HG03095 (cell line): ENCODE data around the gene ATE1.
"Not testable (repeated sequence)": the region's sequence is repeated elsewhere in the genome, so short reads cannot be mapped to it uniquely, and the experiment has no call there.

Experiments
- ATAC-seq: cut with Tn5 transposase; IDR thresholded peaks from one replicate; pipeline ENCODE4 v1.9.1; 2021; ENCODE audit warnings: moderate library complexity; ENCODE audit not compliant: unreplicated experiment

The ATE1 gene

DNA sequence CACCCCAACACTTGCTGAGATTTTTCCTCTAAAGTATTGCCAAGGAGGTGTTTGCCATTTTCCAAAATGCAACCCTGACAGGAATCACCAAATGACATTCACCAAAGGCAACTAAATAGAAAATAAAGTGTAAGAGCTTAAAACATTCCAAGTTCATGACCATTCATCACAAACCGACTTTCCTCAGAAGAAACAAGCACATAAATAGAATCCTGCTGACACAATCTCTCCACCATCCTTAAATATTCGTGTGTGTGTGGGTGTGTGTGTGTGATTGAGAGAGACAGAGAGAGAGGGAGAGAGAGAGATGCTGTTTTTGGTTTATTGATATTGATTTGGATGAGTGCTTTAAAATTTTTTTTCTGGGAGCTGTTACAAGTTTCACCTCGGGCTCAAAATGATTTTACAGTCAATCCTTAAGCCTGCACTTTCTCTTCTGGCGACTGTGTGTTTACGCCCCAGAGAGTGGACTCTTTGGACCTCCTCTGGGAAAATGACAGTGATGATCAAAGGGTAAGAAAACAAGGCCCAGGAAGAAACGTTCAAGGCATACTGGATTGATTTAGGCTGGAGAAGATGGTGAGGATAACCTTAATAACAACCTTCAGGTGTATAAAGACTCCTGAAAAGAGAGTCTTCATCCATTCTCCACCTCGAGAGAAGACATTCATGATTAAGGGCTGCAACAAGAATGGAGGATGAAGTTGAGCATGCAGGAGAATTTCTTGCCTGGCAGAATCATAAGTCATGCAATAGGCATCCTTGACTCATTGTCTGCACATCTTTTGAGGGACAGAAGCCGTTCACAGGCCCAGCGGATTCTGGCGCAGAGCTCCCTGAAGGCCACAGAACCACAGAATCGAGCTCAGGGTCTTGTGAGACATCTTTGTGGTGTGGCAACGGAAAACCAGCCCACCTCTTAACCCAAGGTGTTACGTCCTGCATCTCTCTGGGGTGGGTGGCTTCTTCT is 225.2 kb downstream of the ATE1 start:
- no peak for ATAC-seq

DNA sequence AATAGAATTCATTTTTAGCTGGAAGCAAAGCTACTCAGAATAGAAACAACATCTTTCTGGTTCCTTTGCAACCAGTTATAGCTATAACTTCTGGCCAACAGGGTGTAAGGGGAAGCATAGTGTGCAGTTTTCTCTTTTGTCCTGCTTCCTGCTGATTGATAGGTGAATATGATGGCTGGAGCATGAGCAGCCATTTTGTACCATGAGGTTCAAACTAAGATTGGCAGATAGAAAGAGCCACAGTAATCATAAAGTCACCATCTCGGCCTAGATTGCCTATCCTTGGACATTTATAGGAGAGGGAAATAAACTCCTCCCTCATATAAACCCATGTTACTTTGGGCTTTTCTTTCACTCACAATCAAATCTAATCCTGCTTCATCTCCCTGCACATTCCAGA is 227.4 kb downstream of the ATE1 start:
- no peak for ATAC-seq

DNA sequence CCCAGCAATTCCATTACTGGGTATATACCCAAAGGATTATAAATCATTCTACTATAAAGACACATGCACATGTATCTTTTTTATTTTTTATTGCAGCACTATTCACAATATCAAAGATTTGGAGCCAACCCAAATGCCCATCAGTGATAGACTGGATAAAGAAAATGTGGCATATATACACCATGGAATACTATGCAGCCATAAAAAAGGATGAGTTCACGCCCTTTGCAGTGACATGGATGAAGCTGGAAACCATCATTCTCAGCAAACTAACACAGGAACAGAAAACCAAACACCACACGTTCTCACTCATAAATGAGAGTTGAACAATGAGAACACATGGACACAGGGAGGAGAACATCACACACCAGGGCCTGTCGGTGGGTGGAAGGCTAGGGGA is 228.1 kb downstream of the ATE1 start:
- ATAC-seq: not testable (repeated sequence)

DNA sequence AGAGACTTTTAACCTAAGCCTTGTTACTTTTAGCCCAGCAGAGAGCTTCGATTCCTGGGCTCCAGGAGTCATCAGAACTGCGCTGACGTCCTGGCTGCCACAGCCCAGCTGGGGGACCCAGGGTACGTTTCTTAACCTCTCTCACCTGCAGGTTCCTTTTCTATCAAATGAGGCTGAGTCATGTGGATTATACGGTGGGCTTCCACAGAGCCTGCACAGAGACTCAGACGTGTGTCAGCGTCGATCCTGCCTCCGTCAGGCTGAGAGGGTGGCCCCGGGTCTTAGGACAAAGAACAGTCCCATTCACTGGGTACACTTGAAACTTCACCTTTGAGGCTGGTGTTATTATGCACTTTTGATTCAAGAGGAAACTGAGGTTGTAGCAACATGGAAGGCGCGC is 228.9 kb downstream of the ATE1 start:
- no peak for ATAC-seq

DNA sequence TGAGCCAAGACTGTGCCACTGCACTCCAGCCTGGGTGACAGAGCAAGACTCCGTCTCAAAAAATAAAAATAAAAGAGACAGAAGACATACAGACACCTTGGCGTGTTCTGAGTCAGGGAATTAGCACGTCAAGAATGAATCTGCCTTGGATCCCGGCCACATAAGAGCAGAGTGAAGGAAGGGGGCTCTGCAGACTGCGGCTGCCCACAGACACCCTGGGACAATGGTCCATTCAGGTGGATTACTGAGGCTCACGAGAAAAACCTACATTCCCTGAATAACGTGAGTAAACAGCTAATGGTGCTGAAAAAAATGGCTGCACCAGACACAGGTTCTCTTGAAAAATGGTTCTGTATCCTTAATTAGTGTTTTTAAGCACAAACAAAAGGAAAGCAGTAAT is 229.5 kb downstream of the ATE1 start:
- ATAC-seq: no peak

DNA sequence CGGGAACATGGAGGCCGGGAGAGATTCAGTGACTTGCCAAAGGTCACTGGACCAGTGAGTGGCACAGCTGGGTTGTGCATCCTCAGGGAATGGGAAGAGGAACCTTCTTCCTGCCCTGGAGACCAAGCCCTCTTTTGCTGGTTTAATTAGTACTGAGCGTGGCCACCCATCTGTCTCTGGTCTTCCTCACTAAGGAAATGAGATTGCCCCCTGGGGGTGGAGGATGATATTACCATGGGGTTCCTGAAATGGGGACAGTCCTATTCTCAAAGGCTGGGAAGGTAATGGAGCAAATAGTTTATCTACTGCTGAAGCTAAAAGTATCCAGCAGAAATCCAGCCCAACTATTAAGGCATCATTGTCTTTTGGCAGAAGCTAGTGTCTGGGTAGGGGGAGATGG is 231.0 kb downstream of the ATE1 start:
- ATAC-seq: no peak

DNA sequence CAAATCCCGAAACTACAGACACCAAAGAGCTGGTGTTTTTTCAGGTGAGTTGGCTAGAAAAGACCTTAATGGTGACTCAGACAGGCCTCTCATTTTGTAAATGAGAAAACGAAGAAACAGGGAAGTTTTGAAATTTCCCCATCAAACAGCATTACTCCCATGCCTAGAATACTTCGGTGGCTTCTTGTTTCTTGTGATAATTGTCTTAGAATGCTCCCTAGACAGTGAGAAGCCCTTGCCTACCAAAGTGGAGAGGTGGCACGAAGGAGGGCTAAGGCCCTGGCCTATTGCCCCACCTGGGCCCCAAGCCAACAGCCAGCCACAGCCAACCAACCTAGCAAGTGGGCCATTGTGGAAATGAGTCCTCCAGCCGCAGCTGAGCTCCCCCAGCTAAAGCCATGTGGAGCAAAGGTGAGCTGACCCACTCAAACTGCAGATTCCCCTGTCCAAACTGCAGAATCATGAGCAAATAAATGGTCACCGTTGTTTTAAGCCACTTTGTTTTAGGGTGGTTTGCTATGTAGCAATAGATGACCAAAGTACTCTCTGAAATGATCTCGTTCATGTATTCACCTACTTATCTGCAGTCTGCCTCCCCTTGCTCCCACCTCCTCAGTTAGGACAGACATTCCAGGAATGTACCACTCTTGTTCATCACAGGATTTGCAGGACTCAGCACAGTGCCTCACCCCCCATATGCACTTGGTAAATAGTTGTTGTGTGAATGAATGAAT is 231.9 kb downstream of the ATE1 start:
- ATAC-seq: no peak

DNA sequence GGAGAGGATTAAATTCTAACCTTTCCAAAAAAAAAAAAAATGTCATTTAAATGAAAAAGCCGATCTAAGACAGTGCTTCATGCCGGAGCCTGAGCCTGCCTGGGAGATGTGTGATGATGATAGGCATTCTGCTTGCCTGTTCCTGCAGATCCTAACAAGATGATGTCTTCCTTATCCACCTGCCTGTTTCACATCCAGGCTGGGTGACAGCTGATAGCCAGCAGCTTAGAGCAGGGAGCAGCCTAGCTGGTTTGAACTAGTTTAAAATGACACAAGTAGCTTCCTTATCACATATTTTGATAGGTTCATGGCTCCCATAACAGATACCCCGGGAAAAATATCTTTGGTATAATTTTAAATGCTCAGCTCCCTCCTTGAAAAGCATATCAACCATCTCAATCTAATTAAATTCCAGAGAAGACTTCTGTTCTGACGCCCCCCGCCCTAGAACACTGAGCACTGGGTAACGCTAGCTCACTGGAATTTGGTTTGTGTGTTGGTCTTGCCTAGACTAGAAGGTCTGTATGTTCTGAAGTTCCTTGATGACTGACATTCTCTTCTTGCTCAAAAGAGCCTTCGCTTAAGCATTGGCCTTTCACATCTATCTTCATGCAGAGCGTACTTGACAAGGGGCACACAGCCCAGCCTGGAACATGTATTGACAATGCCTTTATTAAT is 232.7 kb downstream of the ATE1 start:
- ATAC-seq: no peak

DNA sequence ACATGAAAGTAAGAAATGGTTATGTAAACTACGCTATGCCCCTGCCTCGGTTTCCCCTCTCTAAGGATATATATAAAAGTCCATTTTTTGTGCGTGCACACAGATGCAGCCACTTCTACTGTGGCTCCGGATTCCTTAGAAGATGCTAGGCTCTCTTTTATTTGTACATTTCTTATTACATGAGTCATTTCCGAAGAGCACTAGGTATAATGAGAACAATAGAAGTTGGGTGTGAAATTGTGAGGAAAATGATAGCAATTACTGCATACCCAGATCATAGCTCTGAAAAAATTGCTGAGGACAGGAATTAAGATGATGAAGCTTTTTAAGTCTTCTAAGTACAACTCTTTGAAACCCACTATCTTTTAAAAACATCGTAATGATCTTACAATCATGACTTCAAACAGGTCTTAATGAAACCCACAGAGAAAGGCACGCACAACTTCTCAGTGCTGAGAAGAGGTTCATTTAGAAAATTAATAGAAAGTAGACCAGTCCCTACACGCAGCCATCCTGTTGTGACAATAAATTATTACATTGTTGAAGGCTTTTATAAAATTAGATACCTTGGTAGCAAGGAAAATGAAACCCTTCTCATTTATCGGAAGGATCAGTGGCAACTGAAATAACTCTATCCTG is 233.4 kb downstream of the ATE1 start:
- no peak for ATAC-seq

DNA sequence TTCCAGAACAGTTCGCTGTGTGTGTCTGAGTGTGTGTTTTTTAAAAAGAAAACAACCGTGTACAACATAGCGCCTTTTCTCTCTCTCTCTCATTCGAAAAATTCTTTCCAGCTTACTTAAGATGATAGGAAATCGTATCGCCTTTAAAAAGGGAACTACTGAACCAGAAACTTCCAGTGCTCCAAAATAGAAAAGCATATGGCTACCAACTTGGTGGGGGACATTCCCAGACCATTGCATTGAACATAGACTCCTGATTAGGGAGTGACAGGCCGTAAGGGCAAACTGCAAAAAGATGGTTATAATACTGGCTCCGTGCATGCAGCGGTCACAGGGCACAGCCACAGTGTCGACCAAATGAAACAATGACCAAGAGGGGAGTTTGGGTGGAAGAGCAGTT is 235.2 kb downstream of the ATE1 start:
- no peak for ATAC-seq

DNA sequence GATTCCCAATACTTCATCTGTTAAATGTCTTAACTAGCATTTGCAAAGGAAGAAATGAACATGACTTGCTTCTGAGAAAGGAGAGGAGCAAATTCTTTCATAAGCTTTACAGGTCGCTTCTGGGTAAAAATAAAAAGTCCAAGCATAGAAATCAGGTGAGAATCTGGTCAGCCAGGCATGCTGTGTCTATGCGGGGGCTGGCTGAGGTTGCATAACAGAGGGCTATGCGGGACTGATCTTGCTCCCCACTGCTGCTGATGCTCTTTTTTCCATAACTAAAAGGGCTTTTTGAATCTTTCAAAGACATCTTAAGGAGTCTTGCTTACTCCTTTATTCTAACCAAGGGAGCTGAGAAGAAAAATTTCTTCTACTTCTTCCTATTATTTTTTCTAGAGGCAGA is 236.9 kb downstream of the ATE1 start:
- no peak for ATAC-seq
